GM19452 (cell line): ENCODE results near the gene COL9A3.
"Not testable (repeated sequence)": the region's sequence is repeated elsewhere in the genome, so short reads cannot be mapped to it uniquely, and the experiment has no call there.

Source experiments
- ATAC-seq: cut with Tn5 transposase; IDR thresholded peaks from one replicate; pipeline ENCODE4 v1.9.1; 2021; ENCODE audit not compliant: unreplicated experiment

COL9A3 gene

DNA sequence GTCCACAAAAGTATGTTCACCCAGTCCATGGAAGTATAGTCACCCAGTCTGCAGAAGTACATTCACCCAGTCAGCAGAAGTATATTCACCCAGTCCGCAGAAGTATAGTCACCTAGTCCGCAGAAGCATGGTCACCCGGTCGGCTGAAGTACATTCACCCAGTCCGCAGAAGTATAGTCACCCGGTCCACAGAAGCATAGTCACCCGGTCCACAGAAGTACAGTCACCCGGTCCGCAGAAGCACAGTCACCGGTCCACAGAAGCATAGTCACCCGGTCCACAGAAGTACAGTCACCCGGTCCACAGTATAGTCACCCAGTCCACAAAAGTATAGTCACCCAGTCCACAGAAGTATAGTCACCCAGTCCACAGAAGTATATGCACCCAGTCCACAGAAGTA, 36.0 kb downstream of the COL9A3 start:
- ATAC-seq: no peak

DNA sequence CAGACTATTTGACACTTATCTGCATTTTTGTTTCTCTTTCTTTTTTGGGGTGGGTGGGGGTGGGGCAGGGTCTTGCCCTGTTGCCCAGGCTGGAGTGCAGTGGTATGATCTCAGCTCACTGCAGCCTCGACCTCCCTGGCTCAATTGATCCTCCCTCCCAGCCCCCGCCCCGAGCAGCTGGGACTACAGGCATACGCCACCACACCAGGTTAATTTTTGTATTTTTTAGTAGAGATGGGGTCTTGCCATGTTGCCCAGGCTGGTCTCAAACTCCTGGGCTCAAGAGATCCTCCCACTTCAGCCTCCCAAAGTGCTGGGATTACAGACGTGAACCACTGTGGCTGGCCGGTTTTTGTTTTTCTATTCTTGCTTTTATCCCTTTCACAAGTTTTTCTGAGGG, 36.5 kb downstream of the COL9A3 start:
- not testable (repeated sequence) for ATAC-seq

- ATAC-seq: no peak
Measured at GRCh38 chr20:62854121-62854520, 37.3 kb downstream of the COL9A3 start.

DNA sequence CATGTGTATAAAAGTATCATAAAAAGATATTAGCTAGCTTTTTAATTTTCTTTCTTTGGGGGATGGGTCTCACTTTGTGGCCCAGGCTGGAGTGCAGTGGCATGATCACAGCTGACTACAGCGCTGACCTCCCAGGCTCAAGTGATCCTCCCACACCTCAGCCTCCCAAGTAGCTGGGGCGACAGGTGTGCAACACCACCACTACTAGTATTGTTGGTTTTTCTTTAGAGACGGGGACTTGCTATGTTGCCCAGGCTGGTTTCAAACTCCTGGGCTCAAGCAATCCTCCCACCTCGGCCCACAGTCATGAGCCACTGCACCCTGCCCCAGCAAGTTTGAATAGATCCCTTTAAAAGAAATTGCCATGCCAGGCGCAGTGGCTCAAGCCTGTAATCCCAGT, 38.3 kb downstream of the COL9A3 start:
- ATAC-seq: no peak

DNA sequence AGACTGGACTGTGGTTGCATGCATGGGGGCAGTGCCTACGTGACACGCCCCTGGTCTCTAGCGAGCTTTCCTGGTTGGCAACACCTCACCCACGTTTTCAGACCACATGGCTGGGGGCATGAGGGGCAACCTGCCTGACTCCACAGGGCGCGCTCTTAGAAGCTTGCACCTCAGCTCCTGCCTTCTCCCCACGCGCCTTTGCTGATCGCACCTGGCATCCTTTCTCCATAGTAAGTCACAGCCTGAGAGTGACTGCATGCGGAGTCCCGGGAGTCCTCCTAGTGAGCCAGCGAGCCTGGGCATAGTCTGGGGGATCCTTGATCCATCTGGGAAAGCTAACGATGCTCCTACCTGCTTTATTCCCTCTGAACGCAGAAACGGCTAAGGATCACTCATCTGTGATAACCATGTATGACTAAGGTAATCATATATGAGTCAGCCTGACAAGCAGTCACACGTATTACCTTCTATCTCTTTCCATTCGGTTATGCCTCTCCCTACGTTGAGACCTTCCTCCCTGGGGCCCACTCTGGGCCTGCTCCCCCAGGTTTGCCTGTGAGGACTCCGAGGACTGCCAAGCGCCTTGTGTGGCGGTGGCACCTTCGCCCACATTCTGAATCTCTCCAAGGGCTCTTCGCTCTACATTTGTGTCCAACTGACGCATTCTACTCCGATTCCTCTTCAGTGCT, 40.2 kb downstream of the COL9A3 start:
- no peak for ATAC-seq

- ATAC-seq: no peak
Measured at GRCh38 chr20:62858058-62858830, 41.4 kb downstream of the COL9A3 start.

GRCh38 chr20:62859721-62860120, 42.9 kb downstream of the COL9A3 start:
- no peak for ATAC-seq

DNA sequence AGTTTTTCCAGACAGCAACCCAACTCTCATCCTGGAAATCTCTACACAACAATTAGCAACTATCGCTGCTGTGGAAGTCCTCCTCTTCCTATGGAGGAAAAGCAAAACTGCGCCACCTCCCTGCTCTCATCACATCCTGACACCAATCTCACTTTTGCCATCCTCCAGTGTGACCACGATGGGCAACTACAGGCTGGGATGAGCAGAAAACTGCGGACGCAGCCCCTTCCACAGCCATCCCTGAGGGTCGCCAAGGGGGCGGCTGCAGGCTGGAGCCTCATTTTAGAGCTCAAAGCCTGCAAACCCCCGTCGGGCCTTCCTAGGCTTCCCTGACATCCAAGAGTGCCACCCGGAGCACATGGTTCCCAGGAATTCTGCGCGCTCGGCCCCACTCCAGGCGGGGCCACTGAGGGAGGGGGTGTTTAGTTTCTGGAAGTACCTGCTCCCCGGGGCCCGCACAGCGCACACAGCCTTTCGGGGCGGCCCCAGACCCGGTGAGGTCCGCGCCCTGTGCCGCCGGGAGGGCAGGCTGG, 43.6 kb downstream of the COL9A3 start:
- ATAC-seq: no peak

DNA sequence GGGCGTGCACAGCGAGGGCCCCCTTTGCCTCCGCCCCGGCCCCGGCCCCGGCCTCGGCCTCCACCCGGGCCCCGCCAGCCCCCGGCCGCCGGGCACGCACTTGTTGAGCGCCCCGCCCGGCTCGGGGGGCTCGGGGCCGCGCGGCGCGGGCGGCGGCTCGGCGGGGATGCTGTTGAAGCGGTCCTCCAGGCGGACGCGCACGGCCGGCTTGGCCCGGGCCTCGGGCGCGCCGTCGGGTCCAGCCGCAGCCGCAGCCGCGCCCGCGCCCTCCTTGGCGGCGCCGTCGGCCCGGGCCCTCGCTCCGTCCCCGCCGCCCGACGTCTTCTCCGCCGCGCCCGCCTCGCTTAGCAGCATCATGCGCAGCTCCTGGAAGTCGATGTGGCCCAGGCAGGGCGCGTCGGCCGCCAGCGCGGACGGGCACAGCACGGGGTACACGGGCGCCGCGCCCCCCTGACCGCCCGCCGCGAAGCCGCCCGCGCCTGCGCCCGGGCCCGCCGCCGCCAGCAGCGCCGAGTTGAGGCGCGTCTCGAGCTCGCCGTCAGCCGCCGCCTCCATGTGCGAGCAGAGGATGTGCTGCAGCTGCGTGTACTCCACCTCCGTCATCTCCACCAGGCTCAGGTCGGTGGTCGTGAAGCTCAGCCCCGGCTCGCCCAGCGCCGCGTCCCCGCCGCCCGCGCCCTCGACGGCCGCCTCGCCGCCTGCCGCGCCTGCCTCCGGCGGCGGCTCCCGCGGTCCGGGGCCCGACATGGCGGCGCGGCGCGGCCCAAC, 44.3 kb downstream of the COL9A3 start:
- ATAC-seq: peak; percentile 30

DNA sequence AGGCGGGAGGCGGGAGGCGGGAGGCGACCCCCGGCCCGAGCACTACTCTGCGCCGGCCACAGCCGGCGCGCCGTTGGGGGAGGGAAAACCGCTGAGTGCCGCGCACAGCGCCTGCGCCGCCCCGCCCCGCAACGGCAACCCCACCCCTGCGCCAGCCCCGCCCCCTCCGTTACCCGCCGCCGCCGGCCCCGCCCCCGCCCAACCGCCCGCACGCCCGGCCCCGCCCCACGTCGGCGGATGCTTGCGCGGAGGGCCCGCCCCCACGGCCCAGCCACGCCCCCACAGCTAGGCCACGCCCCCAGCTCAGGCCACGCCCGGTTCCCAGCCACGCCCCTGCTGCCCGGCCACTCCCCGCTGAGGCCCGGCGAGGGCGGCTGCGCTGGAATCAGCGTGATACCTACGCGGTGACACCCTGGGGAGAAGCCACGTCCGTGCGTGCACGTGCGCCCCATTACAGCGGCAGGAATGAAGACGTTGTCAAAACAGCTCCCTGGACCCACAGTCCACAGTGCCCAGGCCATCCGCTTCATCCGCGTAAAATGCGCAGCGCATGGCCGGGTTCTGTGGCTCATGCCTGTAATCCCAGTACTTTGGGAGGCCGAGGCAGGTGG, 45.0 kb downstream of the COL9A3 start, which contains the start of gene TCFL5:
TCFL5 (minus strand) TSS at position 97 of the 611 bp plus-strand sequence. CDS start 152 bp downstream, outside the sequence.
- ATAC-seq: peak; percentile 50

DNA sequence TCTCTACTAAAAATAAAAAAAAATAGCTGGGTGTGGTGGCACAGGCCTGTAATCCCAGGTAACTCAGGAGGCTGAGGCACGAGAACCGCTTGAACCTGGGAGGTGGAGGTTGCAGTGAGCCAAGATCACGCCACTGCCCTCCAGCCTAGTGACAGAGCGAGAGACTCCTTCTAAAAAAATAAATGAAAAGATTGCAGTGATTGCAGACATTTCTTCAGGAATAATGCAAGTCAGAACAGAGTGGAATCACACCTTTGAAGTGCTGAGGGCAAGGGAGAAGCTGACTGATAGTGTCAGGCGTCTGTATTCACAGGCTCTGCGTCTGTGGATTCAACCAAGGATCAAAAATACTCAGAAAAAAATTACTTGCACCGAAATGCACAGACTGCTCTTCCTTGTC, 47.4 kb downstream of the COL9A3 start:
- ATAC-seq: no peak

DNA sequence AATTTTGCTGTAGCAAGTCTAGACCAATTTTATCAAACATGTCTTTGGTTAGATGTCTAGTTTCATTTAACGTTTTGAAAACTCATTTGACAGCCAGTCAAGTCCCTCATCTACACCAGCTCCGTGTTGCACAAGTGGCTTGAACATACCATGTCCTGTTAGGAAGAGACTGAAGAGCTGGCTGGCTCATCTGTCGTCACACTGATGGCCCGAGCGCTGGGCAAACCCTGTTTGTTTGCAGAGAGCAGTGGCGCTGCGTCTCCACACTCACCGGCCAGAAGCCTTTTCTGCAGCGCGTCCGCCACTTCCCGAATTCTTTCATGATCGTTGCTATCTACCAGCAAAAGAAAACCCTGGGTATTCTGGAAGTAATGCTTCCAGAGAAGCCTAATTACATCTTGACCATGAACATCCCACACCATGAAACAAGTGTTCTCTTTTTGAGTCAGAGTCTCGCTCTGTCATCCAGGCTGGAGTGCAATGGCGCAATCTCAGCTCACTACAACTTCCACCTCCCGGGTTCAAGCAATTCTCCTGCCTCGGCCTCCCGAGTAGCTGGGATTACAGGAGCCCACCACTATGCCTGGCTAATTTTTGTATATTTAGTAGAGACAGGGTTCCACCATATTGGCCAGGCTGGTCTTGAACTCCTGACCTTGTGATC, 55.5 kb downstream of the COL9A3 start:
- ATAC-seq: no peak

GRCh38 chr20:62872862-62873261, 56.0 kb downstream of the COL9A3 start:
- no peak for ATAC-seq

DNA sequence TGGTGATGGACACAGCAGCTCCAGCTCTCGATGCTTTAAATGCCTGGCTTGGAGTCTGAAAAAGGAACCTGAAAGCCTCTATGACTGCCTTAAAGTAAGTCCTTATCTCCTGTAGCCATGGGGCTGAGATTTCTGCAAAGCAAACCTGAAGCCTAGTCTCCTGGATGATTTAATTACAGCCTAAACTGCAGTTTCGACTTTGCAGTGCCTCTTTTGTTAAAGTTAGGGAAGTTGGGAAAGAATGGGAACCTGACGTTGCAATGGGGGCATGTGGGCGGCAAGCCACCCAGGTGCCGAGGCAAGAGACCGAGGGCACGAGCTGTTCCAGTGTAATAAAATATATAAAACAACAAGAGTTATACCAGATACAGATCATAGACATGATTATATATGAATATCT, 56.4 kb downstream of the COL9A3 start:
- ATAC-seq: no peak

- not testable (repeated sequence) for ATAC-seq
Measured at GRCh38 chr20:62873681-62874031, 56.8 kb downstream of the COL9A3 start.

DNA sequence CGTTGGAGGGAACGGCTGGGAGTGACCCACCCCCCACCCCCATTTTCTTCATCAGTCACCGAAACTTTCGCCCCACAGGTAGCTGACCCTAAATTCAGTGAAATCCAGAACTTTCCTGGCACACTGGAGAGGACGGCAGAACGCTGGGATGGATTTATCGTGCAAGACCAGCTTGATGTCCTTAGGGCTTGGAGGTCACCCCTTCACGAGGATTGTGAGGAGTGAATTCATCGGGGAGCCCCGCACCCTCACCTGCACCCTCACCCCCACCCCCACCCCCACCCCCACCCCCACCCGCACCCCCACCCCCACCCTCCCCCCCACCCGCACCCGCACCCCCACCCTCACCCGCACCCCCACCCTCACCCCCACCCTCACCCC, 58.1 kb downstream of the COL9A3 start:
- no peak for ATAC-seq

GRCh38 chr20:62875419-62876361, 58.8 kb downstream of the COL9A3 start:
- ATAC-seq: no peak

DNA sequence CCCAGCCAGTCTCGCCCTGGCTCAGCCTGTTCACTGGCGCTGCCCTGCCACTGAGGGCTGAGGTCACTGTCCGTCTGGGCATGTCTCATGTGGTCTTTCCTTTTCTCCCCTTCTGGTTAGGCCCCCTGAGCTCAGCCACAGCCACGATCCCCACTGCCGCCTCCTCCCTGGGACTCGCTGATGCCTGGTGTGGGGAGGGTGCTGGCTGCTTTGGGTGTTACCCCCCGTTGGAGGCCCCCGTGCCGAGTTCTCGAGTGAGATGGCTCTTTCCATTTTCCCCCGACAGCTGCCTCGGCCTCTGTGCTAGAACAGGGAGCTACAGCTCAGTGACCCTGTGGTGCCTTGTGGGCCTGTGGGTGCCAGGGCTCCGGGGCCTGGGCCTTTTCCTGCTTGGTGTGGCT, 59.7 kb downstream of the COL9A3 start:
- no peak for ATAC-seq
